NK-92 (cell line): ENCODE data around the gene CDH11.

Experiments used
- DNase-seq: peaks from one replicate; lab custom pipeline; 2025; ENCODE audit not compliant: unreplicated experiment; lab: John Stamatoyannopoulos, UW

The CDH11 gene

DNA sequence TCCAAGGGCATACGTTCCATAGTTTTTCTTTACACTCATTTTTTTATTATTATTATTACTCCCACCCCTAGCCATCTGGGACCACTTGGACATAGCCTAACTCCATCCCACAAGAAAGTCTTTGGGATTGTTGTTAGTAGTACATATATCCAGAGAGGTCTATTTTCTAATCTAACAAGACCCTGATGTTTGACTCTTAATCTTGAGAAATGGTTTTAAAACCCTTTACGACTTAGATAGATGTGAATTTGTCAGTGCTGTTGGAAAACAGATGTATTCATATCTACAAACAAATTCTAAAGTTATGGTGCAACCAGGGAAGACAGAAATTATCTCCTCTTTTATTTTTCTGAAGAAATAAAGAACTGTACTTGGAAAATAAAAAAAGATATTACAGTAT lies 197.8 kb downstream of the CDH11 start:
- DNase-seq = no peak

GRCh38 chr16:64919929-64920607 lies 201.8 kb downstream of the CDH11 start:
- no peak for DNase-seq

DNA sequence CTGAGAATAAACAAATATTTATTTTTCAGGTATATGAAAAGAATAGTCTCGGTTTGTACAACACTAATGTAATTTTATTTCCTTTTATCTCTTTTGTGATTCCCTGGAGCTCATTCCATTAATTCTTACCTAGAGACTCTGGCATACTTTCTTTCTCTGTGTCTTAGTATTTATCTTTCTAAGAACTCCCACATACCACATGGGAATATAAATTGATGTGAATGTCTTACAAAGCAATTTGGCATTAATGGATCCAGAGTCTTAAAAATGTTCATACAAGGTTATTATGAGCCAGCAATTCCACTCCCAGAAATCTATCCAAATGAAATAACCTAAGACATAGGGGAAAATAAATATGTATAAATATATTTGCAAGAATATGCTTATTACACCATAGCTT lies 202.7 kb downstream of the CDH11 start:
- no peak for DNase-seq

- no peak for DNase-seq
These were observed 205.8 kb downstream of the CDH11 start for GRCh38 chr16:64916051-64916450.

- DNase-seq = no peak
These were observed 211.5 kb downstream of the CDH11 start for GRCh38 chr16:64910356-64910755.

DNA sequence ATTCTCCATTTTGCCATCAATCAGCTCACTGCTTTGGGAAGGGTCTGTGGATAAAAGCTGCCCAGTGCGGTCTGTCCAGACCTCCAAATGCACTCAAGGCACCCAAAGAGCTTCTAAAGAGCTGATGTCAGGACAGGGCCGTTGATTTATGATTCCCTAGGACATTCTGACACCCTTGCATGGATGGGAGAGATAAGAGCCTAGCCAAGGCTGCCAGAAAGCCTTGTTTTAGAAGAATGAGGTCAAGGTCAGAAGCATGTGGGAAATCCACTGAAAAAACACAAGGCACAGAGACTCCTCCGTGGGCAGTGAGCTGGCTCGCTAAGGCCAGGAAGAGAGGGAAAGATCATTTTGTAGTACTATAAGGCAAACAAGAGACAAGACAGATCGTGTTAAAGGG lies 214.0 kb downstream of the CDH11 start:
- DNase-seq = no peak

- no peak for DNase-seq
These were observed 218.1 kb downstream of the CDH11 start for GRCh38 chr16:64903770-64904169.

GRCh38 chr16:64900517-64900916 lies 221.3 kb downstream of the CDH11 start:
- no peak for DNase-seq

DNA sequence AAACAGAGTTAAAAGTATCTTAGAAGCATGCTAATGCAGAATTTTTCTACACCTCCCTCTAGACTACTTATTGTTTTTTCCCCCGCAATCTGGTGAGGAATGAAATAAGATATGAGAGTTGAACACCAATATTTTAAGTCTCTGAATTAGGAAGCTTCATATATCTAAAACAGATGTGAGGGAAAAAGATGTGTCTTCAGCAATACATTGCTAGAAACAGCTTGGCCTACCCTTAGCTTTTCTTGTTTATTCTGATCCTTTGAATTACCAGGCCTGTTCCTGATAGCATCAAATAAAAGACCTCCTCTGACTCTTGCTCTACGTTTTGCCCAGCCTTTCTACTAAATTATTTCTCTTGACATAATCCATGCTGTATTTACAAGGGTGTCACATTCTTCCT lies 221.8 kb downstream of the CDH11 start:
- no peak for DNase-seq

DNA sequence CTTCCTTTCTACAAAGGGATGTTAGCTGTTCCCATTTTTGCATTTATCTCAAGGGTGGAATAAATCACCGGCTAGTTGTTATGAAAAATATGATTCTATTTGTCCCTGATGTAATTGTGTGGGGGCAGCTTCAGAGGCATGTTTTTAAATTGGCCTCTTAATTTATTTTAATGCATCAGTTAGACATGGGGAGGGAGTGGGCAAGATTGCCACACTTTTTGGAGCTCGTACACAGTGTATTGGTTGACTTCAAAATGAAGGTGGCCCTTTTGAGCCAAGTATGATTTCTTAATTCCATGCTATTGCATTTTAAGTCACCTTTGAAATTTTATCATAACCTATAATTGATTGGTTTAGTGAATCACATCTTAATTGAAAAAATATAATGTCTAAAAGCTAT lies 223.7 kb downstream of the CDH11 start:
- DNase-seq = no peak
